ENCODE results near the gene TSSK2.

TSSK2 gene

DNA sequence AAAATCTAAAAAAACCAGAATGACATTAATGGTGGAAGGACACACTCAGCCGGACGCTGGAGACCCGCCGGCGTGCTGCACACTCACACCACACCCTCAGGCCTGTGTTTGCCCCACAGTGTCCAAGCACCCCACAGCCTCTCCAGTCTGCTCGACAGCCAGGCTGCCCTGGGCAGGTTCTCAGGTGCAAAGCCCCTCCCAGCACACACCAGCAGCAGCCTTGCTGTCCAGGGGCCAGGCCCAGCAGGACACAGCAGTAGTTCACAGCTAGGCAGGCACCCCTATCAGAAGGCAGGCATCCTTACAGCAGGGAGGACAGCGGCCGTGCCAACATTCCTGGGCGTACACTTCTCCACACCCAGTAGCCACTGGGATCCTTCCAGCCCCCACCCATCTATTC lies 49.1 kb downstream of the TSSK2 start:
- no peak overlapping the region for H3K9ac ChIP-seq (ENCODE audit: low read depth, low read length, poor library complexity)
- no peak overlapping the region for H3K27ac ChIP-seq (replicated peaks; ENCODE audit: low read length)
- H2BK120ac ChIP-seq (ENCODE audit: low read depth, low read length), result no peak overlapping the region
- no peak overlapping the region for H2BK5ac ChIP-seq (ENCODE audit: low read length)
- no CpG with 5 or more reads among the region's 9 CpGs for WGBS, 2 donors (ENCODE audit: extremely low coverage in 2 of 2, insufficient read length in 2 of 2, insufficient replicate concordance in 1 of 2)
- H3K23ac ChIP-seq (ENCODE audit: low read depth, low read length, poor library complexity), result peak overlapping the region; percentile 60
- DNase-seq (ENCODE audit: low spot score), result no peak
- H2AFZ ChIP-seq (ENCODE audit: low read length), result no peak overlapping the region
- peaks cover 0 to 1% of the 10 kb centered on the region in 2 donors for H3K9me3 ChIP-seq (replicated peaks in 1 of 2; ENCODE audit: control insufficient read depth in 2 of 2, insufficient read depth in 1 of 2, low read depth in 1 of 2, low read length in 2 of 2)
- no peak overlapping the region for H4K91ac ChIP-seq (ENCODE audit: low read depth, low read length, poor library complexity)
- no peak overlapping the region for H3K14ac ChIP-seq (ENCODE audit: low read length)
- no peaks in the 10 kb centered on the region for H3K27me3 ChIP-seq (ENCODE audit: control insufficient read depth in 3 of 3, insufficient read depth in 3 of 3, low read depth in 1 of 3, low read length in 3 of 3)
- no peak overlapping the region for H3K4me2 ChIP-seq (ENCODE audit: insufficient read depth, low read length, poor library complexity, severe bottlenecking)
- peak overlapping the region in 1 of 2 donors; percentile 33 for H3K4me3 ChIP-seq (ENCODE audit: low read length in 2 of 2)
- H3K79me1 ChIP-seq (ENCODE audit: low read depth, low read length), result peaks cover 9% of the 10 kb centered on the region
- no peak overlapping the region for H4K8ac ChIP-seq (ENCODE audit: low read depth, low read length)
- H3K4ac ChIP-seq (ENCODE audit: low read length), result peak overlapping the region; percentile 27
- peak overlapping the region; percentile 45 for H2BK15ac ChIP-seq (ENCODE audit: low read length)
- H2AK5ac ChIP-seq (ENCODE audit: low read depth, low read length), result peak overlapping the region; percentile 73
- peaks cover 13 to 24% of the 10 kb centered on the region in 2 donors for H3K36me3 ChIP-seq (replicated peaks in 1 of 2; ENCODE audit: control insufficient read depth in 2 of 2, insufficient read depth in 2 of 2, low read length in 2 of 2)
- no peak overlapping the region for H3K18ac ChIP-seq (ENCODE audit: low read length)
- H2BK12ac ChIP-seq (ENCODE audit: low read length), result peak overlapping the region; percentile 80
- H3K4me1 ChIP-seq (ENCODE audit: control insufficient read depth in 2 of 2, insufficient read depth in 1 of 2, low read depth in 1 of 2, low read length in 2 of 2), result peaks cover 18 to 22% of the 10 kb centered on the region in 2 donors

- no CpG with 5 or more reads among the region's 11 CpGs for WGBS, 2 donors (ENCODE audit: extremely low coverage in 2 of 2, insufficient read length in 2 of 2, insufficient replicate concordance in 1 of 2)
- H3K9ac ChIP-seq (ENCODE audit: low read depth, low read length, poor library complexity), result no peak overlapping the region
- no peak overlapping the region for H2BK120ac ChIP-seq (ENCODE audit: low read depth, low read length)
- no peak for DNase-seq (ENCODE audit: low spot score)
- no peak overlapping the region for H2AFZ ChIP-seq (ENCODE audit: low read length)
- peaks cover 7 to 17% of the 10 kb centered on the region in 2 donors for H3K36me3 ChIP-seq (replicated peaks in 1 of 2; ENCODE audit: control insufficient read depth in 2 of 2, insufficient read depth in 2 of 2, low read length in 2 of 2)
- H3K27ac ChIP-seq (replicated peaks; ENCODE audit: low read length), result peak overlapping the region; percentile 24
- peak overlapping the region; percentile 24 for H4K91ac ChIP-seq (ENCODE audit: low read depth, low read length, poor library complexity)
- H2AK5ac ChIP-seq (ENCODE audit: low read depth, low read length), result peak overlapping the region; percentile 73
- no peaks in the 10 kb centered on the region for H3K27me3 ChIP-seq (ENCODE audit: control insufficient read depth in 3 of 3, insufficient read depth in 3 of 3, low read depth in 1 of 3, low read length in 3 of 3)
- H4K8ac ChIP-seq (ENCODE audit: low read depth, low read length), result no peak overlapping the region
- peaks cover 6% of the 10 kb centered on the region for H3K79me1 ChIP-seq (ENCODE audit: low read depth, low read length)
- H3K4ac ChIP-seq (ENCODE audit: low read length), result no peak overlapping the region
- H3K4me3 ChIP-seq (ENCODE audit: low read length in 2 of 2), result no peak overlapping the region
- no peak overlapping the region for H3K4me2 ChIP-seq (ENCODE audit: insufficient read depth, low read length, poor library complexity, severe bottlenecking)
- peaks cover 18 to 20% of the 10 kb centered on the region in 2 donors for H3K4me1 ChIP-seq (ENCODE audit: control insufficient read depth in 2 of 2, insufficient read depth in 1 of 2, low read depth in 1 of 2, low read length in 2 of 2)
- H3K23ac ChIP-seq (ENCODE audit: low read depth, low read length, poor library complexity), result peak overlapping the region; percentile 22
- H3K18ac ChIP-seq (ENCODE audit: low read length), result no peak overlapping the region
- H2BK5ac ChIP-seq (ENCODE audit: low read length), result no peak overlapping the region
- H2BK12ac ChIP-seq (ENCODE audit: low read length), result no peak overlapping the region
- peaks cover 0 to 1% of the 10 kb centered on the region in 2 donors for H3K9me3 ChIP-seq (replicated peaks in 1 of 2; ENCODE audit: control insufficient read depth in 2 of 2, insufficient read depth in 1 of 2, low read depth in 1 of 2, low read length in 2 of 2)
- no peak overlapping the region for H3K14ac ChIP-seq (ENCODE audit: low read length)
- peak overlapping the region; percentile 45 for H2BK15ac ChIP-seq (ENCODE audit: low read length)
Measured at GRCh38 chr22:19180740-19181410, 49.8 kb downstream of the TSSK2 start.

- Histone ChIP-seq H3K27ac (replicated peaks; ENCODE audit: low read length) (no peak overlapping the region), H4K91ac (ENCODE audit: low read depth, low read length, poor library complexity) (no peak overlapping the region), H3K14ac (ENCODE audit: low read length) (no peak overlapping the region), H3K9me3 (replicated peaks in 1 of 2; ENCODE audit: control insufficient read depth in 2 of 2, insufficient read depth in 1 of 2, low read depth in 1 of 2, low read length in 2 of 2) (peaks cover 0 to 1% of the 10 kb centered on the region in 2 donors), H2BK120ac (ENCODE audit: low read depth, low read length) (no peak overlapping the region), H3K27me3 (ENCODE audit: control insufficient read depth in 3 of 3, insufficient read depth in 3 of 3, low read depth in 1 of 3, low read length in 3 of 3) (no peaks in the 10 kb centered on the region), H3K79me1 (ENCODE audit: low read depth, low read length) (peaks cover 6% of the 10 kb centered on the region), H3K4me3 (ENCODE audit: low read length in 2 of 2) (peak overlapping the region in 1 of 2 donors; percentile 63), H2BK5ac (ENCODE audit: low read length) (no peak overlapping the region), H3K4ac (ENCODE audit: low read length) (no peak overlapping the region), H3K4me1 (ENCODE audit: control insufficient read depth in 2 of 2, insufficient read depth in 1 of 2, low read depth in 1 of 2, low read length in 2 of 2) (peaks cover 12 to 13% of the 10 kb centered on the region in 2 donors), H2AFZ (ENCODE audit: low read length) (no peak overlapping the region), H2BK15ac (ENCODE audit: low read length) (no peak overlapping the region), H3K23ac (ENCODE audit: low read depth, low read length, poor library complexity) (peak overlapping the region; percentile 60), H3K36me3 (replicated peaks in 1 of 2; ENCODE audit: control insufficient read depth in 2 of 2, insufficient read depth in 2 of 2, low read length in 2 of 2) (peaks cover 3 to 7% of the 10 kb centered on the region in 2 donors), H3K18ac (ENCODE audit: low read length) (peak overlapping the region; percentile 35), H3K9ac (ENCODE audit: low read depth, low read length, poor library complexity) (peak overlapping the region; percentile 83), H2AK5ac (ENCODE audit: low read depth, low read length) (peak overlapping the region; percentile 50), H3K4me2 (ENCODE audit: insufficient read depth, low read length, poor library complexity, severe bottlenecking) (no peak overlapping the region), H4K8ac (ENCODE audit: low read depth, low read length) (no peak overlapping the region), H2BK12ac (ENCODE audit: low read length) (no peak overlapping the region)
- no CpG with 5 or more reads among the region's 12 CpGs for WGBS, 2 donors (ENCODE audit: extremely low coverage in 2 of 2, insufficient read length in 2 of 2, insufficient replicate concordance in 1 of 2)
- DNase-seq (ENCODE audit: low spot score), result no peak
Measured at GRCh38 chr22:19181786-19182471, 50.8 kb downstream of the TSSK2 start.

Data from neuronal stem cell (in vitro differentiated cells).